KMS-11 (cell line): ENCODE data around the gene PCGF1.

Experiments used
- H2AFZ ChIP-seq: fragments of 200-600 bp; sonication (generic); 2 replicates; pipeline ENCODE4 v1.6.1; 2016; ENCODE audit warnings: antibody characterized with exemption, mixed run types, low read depth
- H3K27ac ChIP-seq: fragments of 200-600 bp; sonication (generic); 2 replicates; pipeline ENCODE4 v1.6.1; 2016; ENCODE audit warnings: mild to moderate bottlenecking, mixed run types
- H3K27me3 ChIP-seq: fragments of 200-600 bp; sonication (generic); 2 replicates; pipeline ENCODE4 v1.6.1; 2017; ENCODE audit warnings: mild to moderate bottlenecking, low read depth, mixed run types, moderate library complexity; ENCODE audit not compliant: insufficient read depth
- H3K36me3 ChIP-seq: fragments of 200-600 bp; sonication (generic); 2 replicates; pipeline ENCODE4 v1.6.1; 2017; ENCODE audit warnings: mild to moderate bottlenecking, mixed run types; ENCODE audit not compliant: insufficient read depth
- H3K4me1 ChIP-seq: fragments of 200-600 bp; sonication (generic); 2 replicates; pipeline ENCODE4 v1.6.1; 2016; ENCODE audit warnings: mild to moderate bottlenecking, low read depth, mixed run types; ENCODE audit not compliant: poor library complexity, severe bottlenecking
- H3K4me2 ChIP-seq: fragments of 200-600 bp; sonication (generic); 2 replicates; pipeline ENCODE4 v1.7.0; 2016; ENCODE audit warnings: mild to moderate bottlenecking, mixed run types
- H3K4me3 ChIP-seq: fragments of 200-600 bp; sonication (generic); IDR thresholded peaks from 2 replicates; pipeline ENCODE4 v1.6.1; 2017; ENCODE audit warnings: low read depth, low read length, mixed read lengths; ENCODE audit not compliant: insufficient read depth
- H3K79me2 ChIP-seq: fragments of 200-600 bp; sonication (generic); 2 replicates; pipeline ENCODE4 v1.6.1; 2016; ENCODE audit warnings: low read depth, mixed run types; ENCODE audit not compliant: insufficient read depth
- H3K9ac ChIP-seq: fragments of 200-600 bp; sonication (generic); 2 replicates; pipeline ENCODE4 v1.6.1; 2016; ENCODE audit warnings: mild to moderate bottlenecking, mixed run types
- H4K20me1 ChIP-seq: fragments of 200-600 bp; sonication (generic); 2 replicates; pipeline ENCODE4 v1.6.1; 2016; ENCODE audit warnings: mild to moderate bottlenecking, mixed run types; ENCODE audit not compliant: insufficient read depth
- CTCF ChIP-seq: fragments of 200-600 bp; sonication (generic); conservative IDR thresholded peaks from 2 replicates; pipeline ENCODE4 v1.6.1; 2017; ENCODE audit warnings: low read depth, mild to moderate bottlenecking, antibody characterized with exemption, low read length, moderate library complexity, mixed read lengths

The PCGF1 gene

GRCh38 chr2:74482801-74483674, 24.5 kb downstream of the PCGF1 start, which contains the start of the genes CCDC142 and TTC31:
Gene CCDC142, minus strand, starts transcription at chr2:74482998. Its CDS starts 161 bp downstream, at chr2:74482837.
Gene TTC31, plus strand, starts transcription at chr2:74483081. Its CDS starts 15 bp downstream, at chr2:74483096.
- Histone ChIP-seq H3K79me2 (peaks cover 18% of the 10 kb centered on the region), H3K4me3 (no peak within 1 kb of the TSS), H2AFZ (peak within 1 kb of the TSS; percentile 99), H3K4me2 (peak within 1 kb of the TSS; percentile 97), H3K27me3 (no peaks in the 10 kb centered on the region), H3K4me1 (peaks cover 15% of the 10 kb centered on the region), H3K9ac (peak within 1 kb of the TSS; percentile 90), H3K36me3 (no peaks in the 10 kb centered on the region), H4K20me1 (no peaks in the 10 kb centered on the region), H3K27ac (peak within 1 kb of the TSS; percentile 75)
- TF ChIP-seq CTCF, result peak; percentile 89

GRCh38 chr2:74481961-74482800, 25.3 kb downstream of the PCGF1 start:
- Histone ChIP-seq H3K27ac (peak overlapping the region; percentile 75), H3K79me2 (peaks cover 18% of the 10 kb centered on the region), H3K36me3 (no peaks in the 10 kb centered on the region)

GRCh38 chr2:74481431-74481830, 26.1 kb downstream of the PCGF1 start:
- H3K9ac ChIP-seq, result peak overlapping the region; percentile 90; the same call in 1 of the 2 replicates
- H3K79me2 ChIP-seq, result peaks cover 18% of the 10 kb centered on the region
- H2AFZ ChIP-seq, result no peak overlapping the region; the same call in 1 of the 2 replicates
- H4K20me1 ChIP-seq, result no peaks in the 10 kb centered on the region
- no peak overlapping the region for H3K27ac ChIP-seq
- H3K27me3 ChIP-seq, result no peaks in the 10 kb centered on the region
- peak overlapping the region; percentile 97 for H3K4me2 ChIP-seq
- peaks cover 15% of the 10 kb centered on the region for H3K4me1 ChIP-seq
- no peak overlapping the region for H3K4me3 ChIP-seq
- no peaks in the 10 kb centered on the region for H3K36me3 ChIP-seq
- TF ChIP-seq CTCF, result no peak

More at GRCh38 chr2:74481961-74482800, 25.3 kb downstream of the PCGF1 start:
- Histone ChIP-seq H3K4me1 (peaks cover 15% of the 10 kb centered on the region), H3K9ac (peak overlapping the region; percentile 90), H3K27me3 (no peaks in the 10 kb centered on the region), H3K4me2 (peak overlapping the region; percentile 97), H3K4me3 (no peak overlapping the region), H4K20me1 (no peaks in the 10 kb centered on the region), H2AFZ (peak overlapping the region; percentile 99)
- TF ChIP-seq CTCF, result no peak

GRCh38 chr2:74474899-74475298, 32.6 kb downstream of the PCGF1 start:
- Histone ChIP-seq H3K36me3 (no peaks in the 10 kb centered on the region), H4K20me1 (no peaks in the 10 kb centered on the region), H3K9ac (no peak overlapping the region), H3K4me1 (peaks cover 25% of the 10 kb centered on the region), H3K79me2 (peaks cover 7% of the 10 kb centered on the region; the same call in 1 of the 2 replicates), H3K27ac (no peak overlapping the region), H3K27me3 (no peaks in the 10 kb centered on the region), H3K4me3 (no peak overlapping the region), H3K4me2 (no peak overlapping the region), H2AFZ (no peak overlapping the region)
- TF ChIP-seq CTCF, result peak; percentile 52
